ENCODE data around the gene PTPN4. TPM values are rescaled to one million over a fixed set of nuclear protein-coding genes. Genes with fewer than 3 reads are reported as not detected.

Gene PTPN4
- total and polyA plus RNA-seq, 4 donors, result 4.2 to 70.7 (median 27.0) TPM

GRCh38 chr2:119846021-119846420 is 86.3 kb downstream of the PTPN4 start:
- no peak for DNase-seq
- H3K4me1 ChIP-seq (ENCODE audit: control insufficient read depth in 5 of 5, insufficient read depth in 5 of 5, low read length in 5 of 5), result peaks cover 0 to 2% (median 0%) of the 10 kb centered on the region in 5 donors
- H3K36me3 ChIP-seq (ENCODE audit: control insufficient read depth in 4 of 4, insufficient read depth in 4 of 4, low read length in 4 of 4), result no peaks in the 10 kb centered on the region
- peaks cover 0 to 5% (median 1%) of the 10 kb centered on the region in 4 donors for H3K9me3 ChIP-seq (ENCODE audit: control insufficient read depth in 4 of 4, insufficient read depth in 3 of 4, low read length in 3 of 4)
- H3K9ac ChIP-seq (ENCODE audit: insufficient read depth in 1 of 2, low read length in 2 of 2), result no peak overlapping the region
- H3K27ac ChIP-seq (ENCODE audit: low read depth in 1 of 2, low read length in 1 of 2), result no peak overlapping the region
- 81 to 85% methylated on average over 3 of the region's 3 CpGs for WGBS, 2 donors
- no peak overlapping the region for H3K4me3 ChIP-seq
- TF ChIP-seq CTCF (IDR thresholded peaks at IDR 0.05; ENCODE audit: control extremely low read depth, extremely low read depth), result no peak
- ATAC-seq (ENCODE audit: insufficient read depth, low FRiP score), result no peak
- H3K27me3 ChIP-seq (ENCODE audit: control insufficient read depth in 3 of 3, insufficient read depth in 3 of 3, low read length in 2 of 3), result no peaks in the 10 kb centered on the region

- Histone ChIP-seq H3K9me3 (ENCODE audit: control insufficient read depth in 4 of 4, insufficient read depth in 3 of 4, low read length in 3 of 4) (peaks cover 3 to 20% (median 7%) of the 10 kb centered on the region in 4 donors), H3K4me1 (ENCODE audit: control insufficient read depth in 5 of 5, insufficient read depth in 5 of 5, low read length in 5 of 5) (peaks cover 0 to 2% (median 0%) of the 10 kb centered on the region in 5 donors), H3K27me3 (ENCODE audit: control insufficient read depth in 3 of 3, insufficient read depth in 3 of 3, low read length in 2 of 3) (no peaks in the 10 kb centered on the region), H3K36me3 (ENCODE audit: control insufficient read depth in 4 of 4, insufficient read depth in 4 of 4, low read length in 4 of 4) (no peaks in the 10 kb centered on the region), H3K4me3 (no peak overlapping the region), H3K27ac (ENCODE audit: low read depth in 1 of 2, low read length in 1 of 2) (peak overlapping the region; percentile 9 to 15), H3K9ac (ENCODE audit: insufficient read depth in 1 of 2, low read length in 2 of 2) (no peak overlapping the region)
- WGBS, 2 donors, result 74 to 91% methylated on average over 4 of the region's 4 CpGs
- ATAC-seq (ENCODE audit: insufficient read depth, low FRiP score) (no peak), DNase-seq (no peak)
- TF ChIP-seq CTCF (IDR thresholded peaks at IDR 0.05; ENCODE audit: control extremely low read depth, extremely low read depth), result no peak
These were observed 90.3 kb downstream of the PTPN4 start for GRCh38 chr2:119849838-119850565.

- H3K27ac ChIP-seq (ENCODE audit: low read depth in 1 of 2, low read length in 1 of 2), result no peak overlapping the region
- 97% methylated on average over 6 of the region's 6 CpGs for WGBS, 2 donors
- DNase-seq (no peak), ATAC-seq (ENCODE audit: insufficient read depth, low FRiP score) (no peak)
- no peak overlapping the region for H3K4me3 ChIP-seq
- peaks cover 3 to 14% (median 7%) of the 10 kb centered on the region in 4 donors for H3K9me3 ChIP-seq (ENCODE audit: control insufficient read depth in 4 of 4, insufficient read depth in 3 of 4, low read length in 3 of 4)
- no peak overlapping the region for H3K9ac ChIP-seq (ENCODE audit: insufficient read depth in 1 of 2, low read length in 2 of 2)
- TF ChIP-seq CTCF (IDR thresholded peaks at IDR 0.05; ENCODE audit: control extremely low read depth, extremely low read depth), result no peak
- peaks cover 0 to 8% (median 0%) of the 10 kb centered on the region in 5 donors for H3K4me1 ChIP-seq (ENCODE audit: control insufficient read depth in 5 of 5, insufficient read depth in 5 of 5, low read length in 5 of 5)
- no peaks in the 10 kb centered on the region for H3K27me3 ChIP-seq (ENCODE audit: control insufficient read depth in 3 of 3, insufficient read depth in 3 of 3, low read length in 2 of 3)
- no peaks in the 10 kb centered on the region for H3K36me3 ChIP-seq (ENCODE audit: control insufficient read depth in 4 of 4, insufficient read depth in 4 of 4, low read length in 4 of 4)
These were observed 92.5 kb downstream of the PTPN4 start for GRCh38 chr2:119852214-119852613.
